Measurements from ENCODE around the gene ZCCHC14.

Gene ZCCHC14

DNA sequence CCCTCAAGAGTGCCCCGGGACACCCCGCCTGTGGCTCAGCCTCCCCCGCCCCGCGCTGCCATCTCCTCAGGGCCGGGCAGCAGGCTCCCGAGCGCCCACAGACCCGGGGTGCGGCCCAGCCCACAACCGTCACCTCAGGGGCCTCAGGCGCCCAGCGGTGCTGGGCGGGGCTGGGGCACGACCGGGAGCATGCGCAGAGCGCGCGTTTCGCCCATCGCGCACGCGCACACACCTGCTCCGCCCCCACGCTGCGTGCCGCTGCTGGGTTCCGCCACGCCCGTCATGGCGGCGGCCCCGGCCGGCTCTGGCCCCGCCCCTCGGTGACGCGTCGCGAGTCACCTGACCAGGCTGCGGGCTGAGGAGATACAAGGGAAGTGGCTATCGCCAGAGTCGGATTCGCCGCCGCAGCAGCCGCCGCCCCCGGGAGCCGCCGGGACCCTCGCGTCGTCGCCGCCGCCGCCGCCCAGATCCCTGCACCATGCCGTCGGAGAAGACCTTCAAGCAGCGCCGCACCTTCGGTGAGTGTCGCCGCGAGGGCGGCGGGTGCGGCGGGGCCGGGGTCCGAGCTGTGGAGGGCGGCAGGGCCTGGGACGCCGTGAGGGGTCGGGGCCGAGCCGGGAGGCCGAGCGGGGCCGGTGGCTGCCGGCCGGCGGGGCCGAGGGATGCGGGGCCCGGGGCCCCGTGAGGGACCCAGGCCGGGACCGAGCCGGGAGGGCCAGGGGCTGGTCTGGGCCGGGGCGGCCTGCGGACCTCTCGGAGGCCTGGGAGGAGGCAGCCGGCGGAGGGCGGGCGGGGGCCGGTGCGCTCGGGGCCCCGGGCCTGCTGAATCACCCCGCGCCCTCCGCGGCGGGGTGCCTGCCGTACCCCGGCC, 100.6 kb downstream of the ZCCHC14 start, which contains the start of gene MAP1LC3B:
Gene MAP1LC3B (plus strand): TSS at position 387 of the 871 bp plus-strand sequence. CDS start 92 bp downstream, at position 479.
- under 1% methylated on average over 84 of the region's 113 CpGs for WGBS
- H3K9me3 ChIP-seq (ENCODE audit: control insufficient read depth, low read length), result no peaks in the 10 kb centered on the region
- H3K4ac ChIP-seq (ENCODE audit: low read depth in 1 of 2, low read length in 2 of 2), result peak within 1 kb of the TSS; percentile 99 to 100
- peak within 1 kb of the TSS; percentile 22 for H3K27ac ChIP-seq (ENCODE audit: low read length, poor library complexity, severe bottlenecking)
- peak within 1 kb of the TSS; percentile 90 to 99 for H3K14ac ChIP-seq (ENCODE audit: low read length in 2 of 2)
- peak within 1 kb of the TSS; percentile 98 for H2BK120ac ChIP-seq (ENCODE audit: low read depth, low read length)
- peak within 1 kb of the TSS; percentile 57 to 71 for H2BK12ac ChIP-seq (ENCODE audit: low read length in 2 of 2)
- peak within 1 kb of the TSS; percentile 94 to 97 for H3K4me3 ChIP-seq (ENCODE audit: insufficient read depth in 1 of 2, low read depth in 1 of 2, low read length in 2 of 2)
- H4K91ac ChIP-seq (ENCODE audit: low read length), result peak within 1 kb of the TSS; percentile 99
- peak within 1 kb of the TSS; percentile 41 for H2AK5ac ChIP-seq (ENCODE audit: low read length, severe bottlenecking)
- H2BK5ac ChIP-seq (ENCODE audit: low read depth, low read length, poor library complexity, severe bottlenecking), result peak within 1 kb of the TSS; percentile 97
- no peaks in the 10 kb centered on the region for H3K27me3 ChIP-seq (ENCODE audit: control insufficient read depth in 1 of 2, insufficient read depth in 1 of 2, low read length in 2 of 2)
- H3K79me1 ChIP-seq (replicated peaks; ENCODE audit: low read length, poor library complexity, severe bottlenecking), result peaks cover 9% of the 10 kb centered on the region
- DNase-seq, result peak; percentile 94
- H3K18ac ChIP-seq (ENCODE audit: low read depth in 1 of 2, low read length in 2 of 2), result peak within 1 kb of the TSS; percentile 99 to 100
- H3K4me2 ChIP-seq (ENCODE audit: low read length, poor library complexity, severe bottlenecking), result peak within 1 kb of the TSS; percentile 71
- peaks cover 15% of the 10 kb centered on the region for H3K4me1 ChIP-seq (ENCODE audit: control insufficient read depth, insufficient read depth, low read depth, low read length)
- H2BK15ac ChIP-seq (ENCODE audit: low read depth, poor library complexity, severe bottlenecking), result peak within 1 kb of the TSS; percentile 94
- H3K9ac ChIP-seq (ENCODE audit: low read length), result peak within 1 kb of the TSS; percentile 95
- H3K36me3 ChIP-seq (ENCODE audit: control insufficient read depth in 1 of 2, insufficient read depth in 2 of 2, low read depth in 1 of 2, low read length in 2 of 2), result peaks cover 3 to 5% of the 10 kb centered on the region in 2 experiments
- peak within 1 kb of the TSS; percentile 49 to 97 for H3K23ac ChIP-seq (ENCODE audit: low read length in 2 of 2)
- peak within 1 kb of the TSS; percentile 99 for H4K8ac ChIP-seq (ENCODE audit: low read length)
- peak within 1 kb of the TSS; percentile 42 for H2AFZ ChIP-seq (ENCODE audit: low read depth, low read length)

DNA sequence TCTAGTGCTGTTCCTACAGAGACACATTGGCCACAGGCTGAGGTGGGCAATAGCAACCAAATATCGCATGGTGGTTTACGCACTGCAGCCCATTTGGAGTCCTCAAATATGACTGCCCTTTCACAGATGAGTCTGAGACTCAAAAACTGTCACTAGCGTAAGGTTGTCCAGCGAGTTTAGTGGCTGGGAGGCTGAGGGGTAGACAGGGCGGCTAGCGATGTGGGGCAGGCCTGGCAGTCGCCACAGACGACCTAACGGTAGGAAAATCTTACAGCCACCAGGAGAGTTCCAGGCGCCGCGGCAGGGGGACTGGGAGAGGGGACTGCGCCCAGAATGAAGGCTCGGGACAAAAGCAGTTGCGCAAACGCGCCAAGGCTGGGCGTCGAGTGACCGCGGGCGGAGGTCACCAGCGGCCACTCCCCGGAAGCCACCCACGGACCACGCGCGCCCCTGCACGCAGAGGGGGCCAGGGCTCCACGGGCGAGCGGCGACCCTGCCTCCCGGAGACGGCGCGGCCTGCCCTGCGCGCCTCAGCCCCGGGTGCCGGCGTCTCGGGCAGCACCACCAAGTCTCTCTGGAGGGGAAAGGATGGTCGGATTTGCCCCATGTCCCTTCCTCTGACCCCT, 101.4 kb downstream of the ZCCHC14 start:
- Histone ChIP-seq H3K79me1 (replicated peaks; ENCODE audit: low read length, poor library complexity, severe bottlenecking) (peaks cover 9% of the 10 kb centered on the region), H3K9me3 (ENCODE audit: control insufficient read depth, low read length) (no peaks in the 10 kb centered on the region)
- 7% methylated on average over 38 of the region's 44 CpGs for WGBS

DNA sequence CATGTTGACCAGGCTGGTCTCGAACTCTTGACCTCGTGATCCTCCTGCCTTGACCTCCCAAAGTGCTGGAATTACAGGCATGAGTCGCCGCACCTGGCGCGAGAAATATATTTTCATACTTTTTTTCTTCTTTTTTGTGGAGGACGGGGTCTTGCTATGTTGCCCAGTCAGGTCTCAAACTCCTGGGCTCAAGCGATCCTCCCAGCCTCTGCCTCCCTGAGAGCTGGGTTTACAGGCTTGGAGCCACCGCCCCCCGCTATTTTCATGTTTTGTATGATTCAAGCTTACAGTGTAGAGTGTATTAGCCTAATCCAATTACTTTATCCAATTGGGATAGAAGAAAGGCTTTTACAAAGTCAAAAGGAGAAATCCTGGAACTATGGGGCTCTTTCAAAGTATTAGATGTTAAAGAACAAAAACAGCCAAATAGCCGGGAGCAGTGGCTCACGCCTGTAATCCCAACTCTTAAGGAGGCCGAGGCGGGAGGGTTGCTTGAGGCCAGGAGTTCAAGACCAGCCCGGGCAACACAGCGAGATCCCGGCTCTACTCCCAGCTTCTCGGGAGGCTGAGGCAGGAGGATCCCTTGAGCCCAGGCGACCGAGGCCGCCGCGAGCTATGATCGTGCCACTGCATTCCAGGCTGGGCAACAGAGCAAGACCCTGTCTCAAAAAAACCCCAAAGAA, 102.0 kb downstream of the ZCCHC14 start:
- no peak overlapping the region for H3K4me2 ChIP-seq (ENCODE audit: low read length, poor library complexity, severe bottlenecking)
- peak overlapping the region; percentile 49 to 57 for H2BK12ac ChIP-seq (ENCODE audit: low read length in 2 of 2)
- H4K91ac ChIP-seq (ENCODE audit: low read length), result peak overlapping the region; percentile 82
- 95% methylated on average over 20 of the region's 24 CpGs for WGBS
- H2AK5ac ChIP-seq (ENCODE audit: low read length, severe bottlenecking), result peak overlapping the region; percentile 16
- H3K27me3 ChIP-seq (ENCODE audit: control insufficient read depth in 1 of 2, insufficient read depth in 1 of 2, low read length in 2 of 2), result no peaks in the 10 kb centered on the region
- no peak overlapping the region for H3K27ac ChIP-seq (ENCODE audit: low read length, poor library complexity, severe bottlenecking)
- H3K4me3 ChIP-seq (ENCODE audit: insufficient read depth in 1 of 2, low read depth in 1 of 2, low read length in 2 of 2), result peak overlapping the region in 1 of 2 experiments; percentile 94
- H3K14ac ChIP-seq (ENCODE audit: low read length in 2 of 2), result no peak overlapping the region
- peak overlapping the region; percentile 99 to 100 for H3K18ac ChIP-seq (ENCODE audit: low read depth in 1 of 2, low read length in 2 of 2)
- peak overlapping the region; percentile 5 to 100 for H3K4ac ChIP-seq (ENCODE audit: low read depth in 1 of 2, low read length in 2 of 2)
- no peaks in the 10 kb centered on the region for H3K9me3 ChIP-seq (ENCODE audit: control insufficient read depth, low read length)
- peak overlapping the region; percentile 99 for H4K8ac ChIP-seq (ENCODE audit: low read length)
- no peak overlapping the region for H2BK5ac ChIP-seq (ENCODE audit: low read depth, low read length, poor library complexity, severe bottlenecking)
- H3K4me1 ChIP-seq (ENCODE audit: control insufficient read depth, insufficient read depth, low read depth, low read length), result peaks cover 15% of the 10 kb centered on the region
- H3K9ac ChIP-seq (ENCODE audit: low read length), result peak overlapping the region; percentile 92
- H2BK120ac ChIP-seq (ENCODE audit: low read depth, low read length), result no peak overlapping the region
- H3K23ac ChIP-seq (ENCODE audit: low read length in 2 of 2), result no peak overlapping the region
- peak overlapping the region; percentile 57 for H2BK15ac ChIP-seq (ENCODE audit: low read depth, poor library complexity, severe bottlenecking)
- H2AFZ ChIP-seq (ENCODE audit: low read depth, low read length), result no peak overlapping the region
- no peak for DNase-seq
- no peaks in the 10 kb centered on the region for H3K36me3 ChIP-seq (ENCODE audit: control insufficient read depth in 1 of 2, insufficient read depth in 2 of 2, low read depth in 1 of 2, low read length in 2 of 2)
- H3K79me1 ChIP-seq (replicated peaks; ENCODE audit: low read length, poor library complexity, severe bottlenecking), result peaks cover 13% of the 10 kb centered on the region

More for the DNA sequence above, 101.4 kb downstream of the ZCCHC14 start:
- Histone ChIP-seq H3K4ac (ENCODE audit: low read depth in 1 of 2, low read length in 2 of 2) (peak overlapping the region; percentile 99 to 100), H3K27me3 (ENCODE audit: control insufficient read depth in 1 of 2, insufficient read depth in 1 of 2, low read length in 2 of 2) (no peaks in the 10 kb centered on the region), H2AFZ (ENCODE audit: low read depth, low read length) (peak overlapping the region; percentile 29), H3K9ac (ENCODE audit: low read length) (peak overlapping the region; percentile 92), H3K4me1 (ENCODE audit: control insufficient read depth, insufficient read depth, low read depth, low read length) (peaks cover 15% of the 10 kb centered on the region), H4K8ac (ENCODE audit: low read length) (peak overlapping the region; percentile 99), H2BK12ac (ENCODE audit: low read length in 2 of 2) (peak overlapping the region; percentile 57 to 71), H4K91ac (ENCODE audit: low read length) (peak overlapping the region; percentile 99), H3K27ac (ENCODE audit: low read length, poor library complexity, severe bottlenecking) (no peak overlapping the region), H2BK5ac (ENCODE audit: low read depth, low read length, poor library complexity, severe bottlenecking) (peak overlapping the region; percentile 90), H2BK120ac (ENCODE audit: low read depth, low read length) (peak overlapping the region; percentile 98), H3K23ac (ENCODE audit: low read length in 2 of 2) (peak overlapping the region; percentile 49 to 97), H3K4me2 (ENCODE audit: low read length, poor library complexity, severe bottlenecking) (peak overlapping the region; percentile 71), H3K14ac (ENCODE audit: low read length in 2 of 2) (peak overlapping the region in 1 of 2 experiments; percentile 99), H3K4me3 (ENCODE audit: insufficient read depth in 1 of 2, low read depth in 1 of 2, low read length in 2 of 2) (peak overlapping the region; percentile 71 to 94), H2BK15ac (ENCODE audit: low read depth, poor library complexity, severe bottlenecking) (peak overlapping the region; percentile 94), H3K36me3 (ENCODE audit: control insufficient read depth in 1 of 2, insufficient read depth in 2 of 2, low read depth in 1 of 2, low read length in 2 of 2) (peaks cover 0 to 1% of the 10 kb centered on the region in 2 experiments), H3K18ac (ENCODE audit: low read depth in 1 of 2, low read length in 2 of 2) (peak overlapping the region; percentile 99 to 100), H2AK5ac (ENCODE audit: low read length, severe bottlenecking) (peak overlapping the region; percentile 41)
- DNase-seq, result peak; percentile 62

Measured in mesenchymal stem cell (in vitro differentiated cells and primary cell).